ENCODE measurements around the gene CAMKMT.

- TF ChIP-seq CTCF (IDR thresholded peaks at IDR 0.05; ENCODE audit: insufficient read depth, low read length, poor library complexity, severe bottlenecking) (no peak), EZH2phosphoT487 (conservative IDR thresholded peaks at IDR 0.05; ENCODE audit: low read length) (no peak)
These were observed 133.3 kb downstream of the CAMKMT start for GRCh38 chr2:44495035-44495434.
